B cell (primary cell): Measurements from ENCODE around the gene SYNRG. TPM values are rescaled to one million over a fixed set of nuclear protein-coding genes. Genes with fewer than 3 reads are reported as not detected.

Experiments
- ATAC-seq: fragments of 200-7000 bp; cut with Tn5 transposase; one replicate; pipeline ENCODE4 v1.10.0; 2021; ENCODE audit warnings: low read depth, mild to moderate bottlenecking, moderate number of reproducible peaks, moderate library complexity
- CTCF ChIA-PET: fragments of 350-600 bp; sonication (Branson Sonifier 250); formaldehyde crosslinking; loops from one replicate; lab custom pipeline; 2021; ENCODE audit warnings: antibody characterized with exemption, inconsistent platforms; lab: Charles Lee
- POLR2A ChIA-PET: fragments of 350-600 bp; sonication (Branson Sonifier 250); formaldehyde crosslinking; loops from one replicate; lab custom pipeline; 2021; ENCODE audit warnings: antibody characterized with exemption; lab: Charles Lee
- DNase-seq: peaks from one replicate; pipeline ENCODE4 v3.0.0; 2013
- H2AFZ ChIP-seq: 2 replicates; pipeline ENCODE4 v1.6.1; 2012; ENCODE audit warnings: mild to moderate bottlenecking, low read depth, low read length; ENCODE audit not compliant: insufficient read depth, poor library complexity, severe bottlenecking
- H3K27ac ChIP-seq, 2 donors: 1 replicate in 1 of 2; 2 replicates in 1 of 2; pipeline ENCODE4 v1.5.1; 2012 to 2013; ENCODE audit warnings: low read length in 2 of 2, mild to moderate bottlenecking in 2 of 2, moderate library complexity in 1 of 2
- H3K27me3 ChIP-seq, 4 experiments: fragments of 200-600 bp in 1 of 4; sonication (generic) in 1 of 4; replicated peaks in 1 of 4; 1 replicate in 2 of 4; 2 replicates in 2 of 4; pipeline versions ENCODE4 v1.6.1 to v1.7.0; 2013 to 2016; ENCODE audit warnings: low read length in 3 of 4, mild to moderate bottlenecking in 2 of 4, mixed read lengths in 1 of 4, moderate library complexity in 1 of 4; ENCODE audit not compliant: insufficient read depth in 4 of 4, control insufficient read depth in 3 of 4; ENCODE audit errors: control extremely low read depth in 1 of 4
- H3K36me3 ChIP-seq, 2 experiments: replicated peaks in 1 of 2; 1 replicate in 1 of 2; 2 replicates in 1 of 2; pipeline versions ENCODE4 v1.6.1 to v1.7.1; 2013; ENCODE audit warnings: low read length in 1 of 2; ENCODE audit not compliant: insufficient read depth in 2 of 2, control insufficient read depth in 1 of 2; ENCODE audit errors: control extremely low read depth in 1 of 2, extremely low read depth in 1 of 2
- H3K4me1 ChIP-seq, 2 donors: fragments of 200-600 bp in 1 of 2; sonication (generic) in 1 of 2; 1 replicate in 1 of 2; 2 replicates in 1 of 2; pipeline versions ENCODE4 v1.5.1 to v1.6.1; 2013 to 2017; ENCODE audit warnings: low read length in 2 of 2; ENCODE audit not compliant: control insufficient read depth in 2 of 2, insufficient read depth in 2 of 2
- H3K4me2 ChIP-seq: replicated peaks from 2 replicates; pipeline ENCODE3; 2012; ENCODE audit warnings: mild to moderate bottlenecking, low read depth, low read length; ENCODE audit not compliant: poor library complexity, severe bottlenecking
- H3K4me3 ChIP-seq, 5 experiments: fragments of 200-600 bp in 1 of 5; sonication (generic) in 1 of 5; 1 replicate in 3 of 5; 2 replicates in 2 of 5; pipeline versions ENCODE4 v1.5.1 to v1.7.0; 2011 to 2016; ENCODE audit warnings: low read length in 4 of 5, mild to moderate bottlenecking in 4 of 5, low read depth in 2 of 5, control low read depth in 1 of 5, moderate library complexity in 1 of 5; ENCODE audit not compliant: insufficient read depth in 1 of 5; ENCODE audit errors: control extremely low read depth in 1 of 5, extremely low read depth in 1 of 5
- H3K79me2 ChIP-seq: fragments of 200-600 bp; sonication (generic); one replicate; pipeline ENCODE4 v1.6.0; 2016; ENCODE audit warnings: low read length; ENCODE audit not compliant: control insufficient read depth, insufficient read depth
- H3K9ac ChIP-seq: fragments of 200-600 bp; sonication (generic); 2 replicates; pipeline ENCODE4 v1.6.1; 2017; ENCODE audit warnings: mild to moderate bottlenecking, low read length, moderate library complexity
- H3K9me3 ChIP-seq, 3 donors: one replicate each; pipeline versions ENCODE4 v1.6.1 to v1.7.1; 2013; ENCODE audit warnings: low read length in 2 of 3; ENCODE audit not compliant: control insufficient read depth in 2 of 3, insufficient read depth in 1 of 3; ENCODE audit errors: control extremely low read depth in 1 of 3
- H4K20me1 ChIP-seq: 2 replicates; pipeline ENCODE4 v1.6.0; 2012; ENCODE audit warnings: mild to moderate bottlenecking, low read length; ENCODE audit not compliant: insufficient read depth, control insufficient read depth, poor library complexity, severe bottlenecking
- H3K27ac Mint-ChIP-seq: one replicate; pipeline ENCODE4 v1.8.0; 2021; ENCODE audit warnings: mixed read lengths
- H3K27me3 Mint-ChIP-seq: one replicate; pipeline ENCODE4 v1.8.0; 2021; ENCODE audit warnings: mixed read lengths
- H3K4me1 Mint-ChIP-seq: one replicate; pipeline ENCODE4 v1.8.0; 2021; ENCODE audit warnings: mixed read lengths
- H3K4me3 Mint-ChIP-seq: one replicate; pipeline ENCODE4 v1.8.0; 2021; ENCODE audit warnings: mixed read lengths
- H3K9me3 Mint-ChIP-seq: one replicate; pipeline ENCODE4 v1.8.0; 2022; ENCODE audit warnings: mixed read lengths; ENCODE audit not compliant: insufficient read depth
- CTCF ChIP-seq: fragments of 200-600 bp; IDR thresholded peaks from one replicate; pipeline ENCODE4 v1.8.0; 2022; ENCODE audit warnings: antibody characterized with exemption, mild to moderate bottlenecking
- EZH2 ChIP-seq: IDR thresholded peaks from 2 replicates; pipeline ENCODE4 v1.6.1; 2012; ENCODE audit warnings: borderline replicate concordance, low read depth, mild to moderate bottlenecking, moderate library complexity, low read length; ENCODE audit not compliant: insufficient read depth, poor library complexity, severe bottlenecking
- WGBS: methylation state at CpG from one replicate; pipeline ENCODE4 v1.1.5; 2013; ENCODE audit warnings: missing lambda C conversion rate; ENCODE audit not compliant: insufficient coverage; 5-methylcytosine and 5-hydroxymethylcytosine counted together
- intact Hi-C: fragments of 100-400 bp; cut with micrococcal nuclease; formaldehyde crosslinking; loops from one replicate; pipeline ENCODE4 v1.10.0; 2022
- polyA plus RNA-seq: library from polyadenylated mRNA; depleted of rRNA; stranded (reverse); fragments of >200 nt; gene quantifications from 2 replicates; pipeline ENCODE4 v1.2.3, GENCODE V29; 2012
- total RNA-seq, 2 donors: library from RNA; stranded (reverse); fragments of 120-200 nt in 1 of 2; gene quantifications; 1 replicate in 1 of 2; 2 replicates in 1 of 2; pipeline versions ENCODE4 v1.2.3 to v1.2.4, GENCODE V29; 2013 to 2022

SYNRG gene
- total and polyA plus RNA-seq, 2 donors (not counting 1 experiment from before 2014, with no cell fraction given), result 31.8 to 113 TPM

DNA sequence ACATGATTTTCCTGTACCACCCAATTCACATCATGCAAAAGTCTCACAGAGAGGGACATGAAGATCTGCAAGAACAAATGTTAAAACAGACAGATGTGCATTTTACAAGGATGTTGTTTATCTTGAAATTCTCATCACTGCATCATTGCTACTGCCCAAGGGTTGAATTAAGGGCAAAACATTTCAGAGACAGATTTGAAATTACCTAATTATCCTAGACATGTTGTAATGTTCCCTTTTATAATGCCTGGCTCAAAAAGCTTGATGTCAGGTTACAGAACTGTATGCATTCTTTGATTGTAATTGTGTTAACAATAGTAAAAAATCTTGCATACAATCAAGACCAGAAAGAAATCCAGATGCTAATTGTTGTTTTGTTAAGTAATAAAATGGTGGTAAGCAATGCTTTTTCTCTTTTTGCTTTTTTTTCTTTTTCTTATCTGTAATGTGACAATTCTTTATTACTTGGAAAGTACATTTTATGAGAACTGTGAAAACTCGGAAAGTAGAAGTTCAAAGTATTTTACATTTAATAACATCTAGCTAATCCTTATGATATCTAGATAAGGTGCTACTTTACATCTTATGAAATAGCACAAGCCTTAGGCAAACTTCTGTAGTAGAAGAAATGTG, 123.2 kb downstream of the SYNRG start:
- H3K9me3 ChIP-seq, result no peaks in the 10 kb centered on the region
- no CpG with 5 or more reads among the region's 1 CpG for WGBS
- Mint-ChIP-seq H3K4me3 (no peak overlapping the region), H3K27me3 (no peaks in the 10 kb centered on the region), H3K9me3 (no peaks in the 10 kb centered on the region), H3K4me1 (peaks cover 21% of the 10 kb centered on the region), H3K27ac (no peak overlapping the region)
- intact Hi-C loops, result no loop called here
- DNase-seq, result no peak
- CTCF ChIA-PET, result interaction anchor here (1.1 kb wide), 1 partner anchor 41 kb away, joined by 3 read pairs; no protein-coding TSS in a partner anchor
- H3K27ac ChIP-seq, result no peak overlapping the region
- H3K4me2 ChIP-seq, result no peak overlapping the region
- H3K36me3 ChIP-seq, result peaks cover 0 to 1% of the 10 kb centered on the region in 2 experiments
- TF ChIP-seq CTCF (no peak), EZH2 (no peak)
- H4K20me1 ChIP-seq, result no peaks in the 10 kb centered on the region
- ATAC-seq, result no peak
- no peak overlapping the region for H3K4me3 ChIP-seq
- no peak overlapping the region for H3K9ac ChIP-seq
- POLR2A ChIA-PET, result no interaction called here
- no peak overlapping the region for H2AFZ ChIP-seq
- H3K27me3 ChIP-seq, result peaks cover 0 to 4% (median 0%) of the 10 kb centered on the region in 4 experiments
- H3K79me2 ChIP-seq, result no peaks in the 10 kb centered on the region
- peaks cover 17 to 21% of the 10 kb centered on the region in 2 donors for H3K4me1 ChIP-seq

DNA sequence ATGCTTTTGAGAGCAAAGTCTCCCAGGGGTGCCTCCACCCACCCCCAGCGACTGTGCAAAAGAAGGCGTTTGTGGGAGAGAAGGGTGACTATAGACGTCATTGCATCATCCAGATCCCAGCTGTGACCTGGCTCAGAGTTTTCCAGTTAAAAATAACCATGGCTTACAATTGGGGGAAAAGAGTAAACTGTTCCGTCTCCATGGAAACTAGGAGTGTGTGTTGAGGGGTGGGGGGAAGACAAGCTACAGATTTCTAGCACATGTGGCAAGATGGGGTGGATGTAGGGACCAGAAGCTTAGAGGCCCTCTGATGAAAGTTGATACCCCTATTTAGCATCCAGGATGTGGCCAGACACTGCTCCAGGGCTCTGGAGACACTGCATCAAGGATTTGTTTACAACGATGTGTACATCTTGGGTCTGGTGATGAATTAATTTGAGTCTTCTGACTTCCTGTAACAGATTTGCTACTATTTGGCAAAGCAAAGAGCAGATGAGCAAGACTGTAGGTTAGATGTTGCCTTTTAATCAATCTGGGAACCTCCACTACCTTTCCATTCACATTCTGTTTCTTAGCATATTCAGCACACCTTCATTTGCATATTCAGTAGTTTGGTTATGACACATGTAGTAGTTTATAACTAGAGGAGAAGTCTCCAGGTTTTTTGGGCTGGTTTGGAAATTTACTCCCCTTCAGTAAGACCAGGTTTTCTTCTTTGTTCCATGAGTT, 125.7 kb downstream of the SYNRG start:
- Histone ChIP-seq H3K4me2 (no peak overlapping the region), H3K36me3 (peaks cover 1 to 10% of the 10 kb centered on the region in 2 experiments), H3K27me3 (peaks cover 0 to 4% (median 0%) of the 10 kb centered on the region in 4 experiments), H3K4me3 (no peak overlapping the region), H3K9me3 (no peaks in the 10 kb centered on the region), H4K20me1 (no peaks in the 10 kb centered on the region), H3K79me2 (no peaks in the 10 kb centered on the region), H2AFZ (no peak overlapping the region), H3K4me1 (peaks cover 6% of the 10 kb centered on the region in 2 donors), H3K9ac (no peak overlapping the region), H3K27ac (no peak overlapping the region)
- TF ChIP-seq EZH2 (no peak), CTCF (no peak)
- ATAC-seq (no peak), DNase-seq (no peak)
- H3K9me3 Mint-ChIP-seq, result no peaks in the 10 kb centered on the region
- ChIA-PET POLR2A (no interaction called here), CTCF (interaction anchor here (0.6 to 1.0 kb wide), 2 partner anchors 11 to 57 kb away, joined by 3 to 5 read pairs; no protein-coding TSS in a partner anchor)
- WGBS, result 90% methylated on average over 5 of the region's 5 CpGs
- intact Hi-C loops, result no loop called here
- H3K4me3 Mint-ChIP-seq, result no peak overlapping the region
- no peaks in the 10 kb centered on the region for H3K27me3 Mint-ChIP-seq
- no peak overlapping the region for H3K27ac Mint-ChIP-seq
- peaks cover 5% of the 10 kb centered on the region for H3K4me1 Mint-ChIP-seq
